Inferior parietal cortex (tissue), 1 donor: ENCODE data around the gene ZMIZ1.

ENCODE experiments used
- DNase-seq: peaks from one replicate; pipeline ENCODE4 v3.0.0-alpha.2; 2016; ENCODE audit errors: extremely low spot score

ZMIZ1 gene

DNA sequence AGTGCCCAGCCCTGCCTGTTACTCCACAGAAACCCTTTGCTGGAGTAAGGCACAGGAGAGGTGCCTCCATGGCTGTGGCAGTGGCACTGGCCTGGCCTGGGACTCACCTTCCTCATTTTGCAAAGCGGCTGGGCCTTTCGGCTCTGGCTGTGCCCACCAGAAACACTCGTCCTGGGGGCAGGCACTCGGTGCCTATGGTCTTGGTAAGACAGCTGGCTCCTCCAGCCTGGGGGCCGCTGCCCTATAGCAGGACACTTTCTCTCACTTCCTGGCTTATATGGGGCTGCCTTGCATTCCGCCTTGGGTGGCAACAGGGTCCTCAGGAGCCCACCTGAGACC, 13.2 kb downstream of the ZMIZ1 start:
- no peak for DNase-seq

DNA sequence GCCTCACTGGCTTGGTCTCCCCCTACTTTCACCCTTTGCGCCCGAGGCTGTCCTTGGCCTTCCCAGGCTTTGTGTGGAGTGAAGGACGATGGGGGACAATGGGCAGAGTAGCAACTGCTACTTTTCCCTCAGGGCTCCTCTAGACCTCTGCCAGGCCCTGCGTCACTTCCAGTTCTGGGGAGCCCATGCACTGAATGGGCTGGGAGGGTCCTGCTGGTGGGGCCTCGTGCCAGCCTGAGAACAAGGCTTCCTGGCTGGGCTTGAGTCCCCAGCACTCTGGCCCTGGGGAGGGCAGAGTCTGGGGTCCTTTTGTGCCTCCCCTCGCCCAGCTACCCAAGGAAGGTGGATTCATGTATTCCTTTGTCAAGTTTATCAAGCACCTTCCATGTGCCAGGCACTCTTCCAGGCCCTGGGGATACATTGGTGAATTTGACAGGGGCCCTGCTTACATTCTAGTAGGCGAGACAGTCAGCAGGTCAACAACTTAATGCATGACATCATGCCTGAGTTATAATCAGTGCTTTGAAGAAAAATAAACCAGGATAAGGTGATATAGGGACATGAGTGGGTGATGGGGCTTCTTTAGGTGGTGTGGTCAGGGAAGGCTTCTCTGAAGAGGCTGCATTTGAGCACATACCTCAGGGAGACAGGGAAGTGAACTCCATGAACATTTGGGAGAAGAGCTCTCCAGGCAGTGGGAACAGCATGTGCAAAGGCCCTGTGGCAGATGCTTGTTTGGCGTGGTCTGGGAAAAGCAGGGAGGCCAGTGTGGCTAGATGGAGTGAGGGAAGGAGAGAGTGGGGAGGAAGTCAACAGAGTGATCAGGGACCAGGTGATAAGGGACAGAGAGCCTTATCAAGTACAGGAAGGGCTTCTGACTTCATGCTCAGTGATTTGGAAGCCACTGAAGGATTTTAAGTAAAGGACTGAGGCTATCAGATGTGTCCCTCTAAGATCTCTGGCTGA, 14.1 kb downstream of the ZMIZ1 start:
- no peak for DNase-seq

DNA sequence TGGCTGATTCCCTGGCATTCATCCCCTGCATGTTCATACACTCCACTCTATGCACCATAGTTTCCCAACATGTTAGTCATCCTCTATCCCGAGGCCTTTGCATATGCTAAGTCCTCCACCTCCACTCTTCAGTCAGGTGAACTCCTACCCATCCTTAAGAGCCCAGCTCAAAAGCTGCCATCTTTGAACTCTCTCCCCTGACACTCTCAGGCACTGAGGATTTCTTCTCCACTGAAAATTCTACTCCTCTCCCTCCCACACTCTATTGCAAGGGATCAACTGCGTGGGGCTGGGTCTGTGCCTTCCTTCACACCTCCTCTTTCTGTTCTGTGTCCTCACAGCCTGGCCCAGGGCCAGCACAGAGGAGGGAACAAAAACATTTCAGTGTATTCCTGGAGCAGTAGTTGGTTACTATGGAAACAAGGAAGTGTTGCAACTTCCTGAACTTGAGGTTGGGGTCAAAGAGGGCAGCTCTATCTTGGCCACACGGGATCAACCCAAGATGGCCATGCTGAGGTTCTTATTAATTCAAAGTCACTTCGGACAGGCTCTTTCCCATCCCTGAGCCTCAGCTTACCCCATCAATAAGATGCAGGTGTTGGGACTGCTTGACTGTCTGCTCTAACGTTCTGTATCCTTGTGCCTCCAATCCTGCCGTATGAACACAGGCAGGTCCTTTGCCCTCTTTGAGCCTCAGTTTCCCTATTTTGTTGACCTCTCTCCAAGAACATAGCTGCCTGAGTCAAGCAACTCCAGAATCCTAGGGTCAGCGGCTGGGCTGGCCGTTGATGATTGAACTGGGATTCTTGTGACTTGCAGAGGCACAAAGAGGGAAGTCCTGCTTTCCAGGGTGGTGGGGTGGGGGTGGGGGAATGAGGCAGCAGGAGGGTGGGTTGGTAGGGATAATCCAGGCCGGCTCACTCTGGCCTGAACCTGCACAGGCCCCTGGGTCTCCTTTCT, 15.5 kb downstream of the ZMIZ1 start:
- peak; percentile 69 for DNase-seq

DNA sequence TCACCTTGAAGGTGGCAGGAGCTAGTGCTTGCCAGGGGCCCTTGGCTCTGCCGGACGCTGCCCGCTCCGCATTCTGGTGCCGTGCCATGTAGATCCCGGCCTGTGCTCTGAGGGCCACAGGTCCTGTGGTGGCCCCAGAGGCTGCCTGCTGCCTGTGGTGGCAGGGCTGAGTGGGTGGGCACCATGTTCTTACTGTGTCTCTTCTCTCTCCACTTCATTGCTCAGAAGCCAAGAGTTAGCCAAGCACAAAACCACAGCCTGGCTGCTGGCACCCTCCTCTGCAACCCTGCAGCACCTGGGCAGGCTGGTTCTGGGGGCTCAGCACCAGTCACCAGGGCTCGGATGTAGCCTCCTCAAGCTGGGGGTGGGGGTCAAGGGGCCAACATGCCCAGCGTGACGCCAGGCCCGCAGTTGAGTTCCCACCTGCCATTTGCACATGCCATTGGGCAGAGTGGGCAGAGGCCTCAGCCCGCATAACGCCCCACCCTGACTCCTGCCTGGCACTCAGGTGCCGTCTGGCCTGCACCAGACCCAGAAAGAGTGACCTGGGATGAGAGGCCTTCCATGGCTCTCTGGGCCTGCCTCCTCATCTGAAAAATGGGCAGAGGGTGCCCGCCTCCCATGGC, 16.3 kb downstream of the ZMIZ1 start:
- no peak for DNase-seq

- no peak for DNase-seq
Measured at GRCh38 chr10:79086822-79087221, 18.1 kb downstream of the ZMIZ1 start.

DNA sequence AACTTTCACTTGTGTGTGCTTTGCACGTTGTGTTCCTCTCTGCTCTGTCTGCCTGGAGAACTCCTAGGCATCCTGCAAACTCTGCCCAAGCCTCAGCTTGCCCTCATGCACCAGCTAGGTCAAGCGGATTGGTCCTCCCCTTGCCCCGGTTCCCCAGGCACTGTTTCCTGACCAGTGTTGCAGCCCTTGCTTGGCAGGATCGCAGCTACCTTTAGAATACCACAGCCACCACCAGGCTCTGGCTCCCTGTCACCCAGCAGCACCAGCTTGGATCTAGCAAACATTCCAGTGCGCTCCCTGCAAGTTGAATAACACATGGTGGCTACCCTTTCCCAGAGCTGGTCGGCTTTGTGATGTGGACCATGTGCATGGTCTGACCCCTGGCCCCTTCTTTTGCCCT, 19.0 kb downstream of the ZMIZ1 start:
- no peak for DNase-seq

- DNase-seq = no peak
Measured at GRCh38 chr10:79088176-79088575, 19.4 kb downstream of the ZMIZ1 start.

DNA sequence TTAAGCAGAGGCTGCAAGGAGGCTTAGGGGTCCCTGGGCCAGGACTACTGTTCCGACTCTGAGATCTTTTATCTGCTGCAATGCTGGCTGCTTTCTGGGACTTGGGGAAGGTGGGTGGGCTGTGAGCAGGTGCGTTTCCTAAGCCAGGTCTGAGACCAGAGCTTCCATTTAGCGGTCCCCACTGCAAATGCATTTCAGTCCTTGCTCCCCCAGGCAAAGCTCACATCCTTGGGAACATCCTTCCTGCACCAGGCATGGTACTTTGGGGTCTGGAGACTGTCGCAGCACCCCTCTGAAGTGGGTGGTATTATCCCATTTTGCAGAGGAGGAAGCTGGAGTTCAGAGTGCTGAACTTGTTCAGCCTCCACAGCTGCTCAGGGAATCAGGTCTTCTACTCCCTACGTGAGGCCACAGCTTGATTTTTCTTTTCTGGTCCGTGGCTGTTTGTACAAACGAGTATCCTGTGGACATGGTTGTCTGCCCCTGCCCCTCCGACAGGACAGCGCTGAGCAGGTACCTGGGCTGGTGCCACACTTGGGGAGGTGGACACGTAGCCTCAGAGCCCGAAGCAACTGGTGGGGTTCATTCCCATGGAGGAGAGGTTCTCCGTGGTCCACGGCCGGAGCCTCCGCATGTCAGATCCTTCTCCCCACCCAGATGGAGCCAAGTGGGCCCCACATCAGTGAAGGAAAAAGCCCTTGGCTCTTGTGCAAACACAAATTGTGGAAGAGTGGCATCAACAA, 20.0 kb downstream of the ZMIZ1 start:
- no peak for DNase-seq

DNA sequence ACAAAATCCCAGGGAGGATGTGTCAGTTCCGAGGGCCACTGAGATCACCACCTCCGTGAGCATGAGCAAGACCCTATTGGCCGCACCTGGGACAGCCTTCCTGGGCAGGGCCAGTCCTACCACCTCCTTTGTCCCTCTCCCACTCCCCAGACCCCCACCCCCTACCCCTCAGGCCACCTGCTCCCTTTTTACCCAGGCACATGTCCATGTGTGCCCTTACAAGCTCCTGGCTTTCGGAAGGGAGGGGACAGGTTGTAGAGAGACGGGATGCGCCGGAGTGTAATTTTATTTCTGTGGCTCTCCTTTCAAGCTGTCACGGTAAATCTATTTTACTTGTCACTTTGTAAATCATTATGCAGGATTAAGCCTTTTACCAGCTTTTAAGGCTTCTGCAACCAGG, 20.9 kb downstream of the ZMIZ1 start:
- DNase-seq = no peak

GRCh38 chr10:79090134-79090803, 21.5 kb downstream of the ZMIZ1 start:
- no peak for DNase-seq

DNA sequence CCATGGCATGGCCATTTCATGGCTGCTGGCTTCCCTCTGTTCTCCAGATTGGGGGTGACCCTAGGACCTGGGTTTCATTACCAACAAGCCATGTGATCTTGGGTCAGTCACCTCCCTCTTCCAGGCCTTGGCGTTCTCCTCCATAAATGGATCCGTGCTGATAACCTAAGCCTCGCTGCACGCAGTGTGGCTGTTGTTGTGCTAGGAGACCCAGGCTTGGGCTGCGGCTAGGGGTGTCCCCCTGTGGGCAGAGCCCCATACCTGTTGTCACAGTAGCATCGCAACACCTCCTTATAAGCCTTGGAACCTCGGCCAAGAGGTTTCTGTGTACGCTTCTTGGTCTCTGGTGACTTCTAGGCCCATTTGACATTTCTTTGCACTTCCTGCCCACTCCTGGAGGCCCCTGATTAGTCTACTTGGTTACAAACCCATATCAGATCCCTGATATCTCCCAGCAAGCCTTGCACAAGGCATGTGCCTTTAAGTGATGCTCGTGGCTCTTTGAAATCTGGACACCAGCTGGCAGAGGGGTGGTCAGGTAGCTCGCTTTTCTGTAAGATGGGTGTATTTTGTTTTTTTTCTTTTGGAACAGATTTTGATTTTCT, 23.6 kb downstream of the ZMIZ1 start:
- no peak for DNase-seq

DNA sequence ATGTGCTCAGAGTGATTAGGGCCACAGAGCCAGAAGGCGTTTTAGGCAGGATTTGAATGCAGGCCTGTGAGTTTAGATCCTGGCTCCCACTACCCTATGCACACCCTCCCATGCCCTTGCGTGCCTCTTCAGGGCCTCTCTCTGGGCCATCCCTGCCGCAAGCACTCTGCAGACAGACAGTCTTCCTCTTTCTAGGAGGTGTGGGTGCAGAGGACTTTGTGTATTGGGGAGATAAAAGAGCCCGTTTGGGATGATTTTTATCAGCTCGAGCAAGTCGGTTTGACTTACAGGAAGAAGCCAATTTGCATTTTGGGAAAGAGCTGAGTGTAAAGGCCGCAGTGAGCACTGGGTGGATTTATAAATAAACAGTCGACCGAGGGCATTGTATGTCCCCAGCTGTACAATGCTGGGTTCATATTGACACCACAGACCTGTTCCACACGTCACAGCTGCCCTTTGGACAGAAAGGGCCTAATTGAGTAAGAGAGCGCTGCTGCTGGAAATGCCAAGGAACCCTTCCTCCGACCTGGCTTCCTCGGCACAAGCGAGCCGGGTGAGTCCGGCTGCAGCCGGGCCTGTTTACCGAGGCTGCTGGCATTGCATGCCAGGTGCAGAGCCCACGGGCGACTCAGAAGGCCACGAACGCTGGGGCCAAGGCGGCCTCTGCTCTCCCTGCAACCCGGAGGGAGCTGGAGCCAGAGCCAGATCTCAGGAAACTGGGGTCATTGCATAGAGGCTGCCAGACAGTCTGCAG, 25.1 kb downstream of the ZMIZ1 start:
- no peak for DNase-seq

DNA sequence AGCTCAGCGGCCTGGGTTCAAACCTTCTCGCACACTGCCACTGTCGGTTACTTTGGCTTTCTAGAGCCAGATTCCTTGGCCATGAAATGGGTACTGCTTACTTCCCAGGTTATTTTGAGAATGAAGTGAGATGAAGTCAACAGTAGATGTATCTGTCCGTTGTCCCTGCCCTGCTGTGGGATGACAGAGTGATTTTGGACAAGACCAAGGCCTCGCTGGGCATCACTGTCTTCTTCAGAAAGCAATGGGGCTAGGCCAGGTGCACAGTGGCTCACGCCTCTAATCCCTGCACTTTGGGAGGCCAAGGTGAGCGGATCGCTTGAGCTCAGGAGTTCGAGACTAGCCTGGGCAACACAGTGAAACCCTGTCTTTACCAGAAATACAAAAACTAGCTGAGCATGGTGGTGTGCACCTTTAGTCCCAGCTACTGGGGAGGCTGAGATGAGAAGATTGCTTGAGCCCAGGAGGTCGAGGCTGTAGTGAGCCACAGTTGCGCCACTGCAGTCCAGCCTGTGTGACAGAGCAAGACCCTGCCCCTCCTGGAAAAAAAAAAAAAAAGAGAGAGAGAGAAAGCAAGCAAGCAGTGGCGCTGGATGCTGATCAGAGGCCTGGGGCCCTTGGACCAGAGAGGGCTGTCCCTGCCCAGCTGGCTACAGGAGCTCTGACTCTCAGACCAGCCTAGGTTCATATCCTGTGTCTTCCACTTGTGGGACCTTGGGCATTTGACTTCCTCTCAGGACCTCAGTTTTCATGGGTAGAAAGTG, 25.8 kb downstream of the ZMIZ1 start:
- DNase-seq = no peak

GRCh38 chr10:79095316-79095715, 26.6 kb downstream of the ZMIZ1 start:
- no peak for DNase-seq

- DNase-seq = no peak
Measured at GRCh38 chr10:79096514-79096913, 27.7 kb downstream of the ZMIZ1 start.

- no peak for DNase-seq
Measured at GRCh38 chr10:79097021-79097872, 28.5 kb downstream of the ZMIZ1 start.

GRCh38 chr10:79098061-79098460, 29.3 kb downstream of the ZMIZ1 start:
- no peak for DNase-seq

DNA sequence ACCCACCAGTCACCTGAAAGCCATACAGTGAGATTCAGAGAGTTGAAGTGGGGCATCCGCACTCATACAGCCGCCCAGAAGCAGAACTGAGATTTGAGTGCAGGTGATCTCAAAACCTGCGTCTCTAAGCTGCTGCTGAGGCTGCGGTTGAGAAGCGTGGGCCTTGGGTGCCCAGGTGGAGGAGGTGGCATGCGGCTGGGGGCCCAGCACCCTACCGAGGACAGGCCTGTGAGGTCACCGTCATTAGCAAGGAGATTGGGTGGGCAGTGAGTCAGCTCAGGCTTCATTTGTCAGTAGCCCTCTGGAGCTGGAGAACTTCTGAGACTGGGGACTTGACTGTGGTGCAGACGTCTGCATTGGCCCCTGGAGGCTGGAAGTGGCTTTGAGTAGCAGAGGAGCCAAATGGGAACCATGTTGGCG, 29.8 kb downstream of the ZMIZ1 start:
- DNase-seq = no peak
